Measurements from ENCODE around the gene TMEM240.

- TF ChIP-seq POLR2AphosphoS5 (IDR thresholded peaks at IDR 0.05; ENCODE audit: borderline replicate concordance, low read depth, low read length) (no peak), EZH2 (IDR thresholded peaks at IDR 0.05) (no peak)
These were observed 21.5 kb upstream of the TMEM240 start for GRCh38 chr1:1561801-1562470.

Data from SK-N-MC (cell line).